ENCODE measurements around the gene FAM89B.
A peak's percentile ranks its signal among the peaks of the same experiment; 100 is the strongest.

Gene FAM89B

GRCh38 chr11:65610404-65610803 is 38.1 kb downstream of the FAM89B start:
- no peak for DNase-seq (ENCODE audit: low spot score)

- DNase-seq (ENCODE audit: low spot score), result no peak
These were observed 38.9 kb downstream of the FAM89B start for GRCh38 chr11:65611028-65611757.

GRCh38 chr11:65611758-65612603 is 39.6 kb downstream of the FAM89B start:
- DNase-seq (ENCODE audit: low spot score), result no peak

- DNase-seq (ENCODE audit: low spot score), result no peak
These were observed 40.4 kb downstream of the FAM89B start for GRCh38 chr11:65612691-65613090.

- no peak for DNase-seq (ENCODE audit: low spot score)
These were observed 41.0 kb downstream of the FAM89B start for GRCh38 chr11:65613091-65613928.

- DNase-seq (ENCODE audit: low spot score), result peak; percentile 99
These were observed 43.1 kb downstream of the FAM89B start, which contains the start of gene PCNX3 for GRCh38 chr11:65615229-65615949. Gene PCNX3 (plus strand): TSS chr11:65615776. CDS start chr11:65616312, 536 bp downstream.

- no peak for DNase-seq (ENCODE audit: low spot score)
These were observed 43.7 kb downstream of the FAM89B start for GRCh38 chr11:65615950-65616574.

- DNase-seq (ENCODE audit: low spot score), result no peak
These were observed 44.2 kb downstream of the FAM89B start for GRCh38 chr11:65616575-65617001.

- no peak for DNase-seq (ENCODE audit: low spot score)
These were observed 45.0 kb downstream of the FAM89B start for GRCh38 chr11:65617136-65617850.

GRCh38 chr11:65617990-65618751 is 45.8 kb downstream of the FAM89B start:
- no peak for DNase-seq (ENCODE audit: low spot score)

- no peak for DNase-seq (ENCODE audit: low spot score)
These were observed 46.4 kb downstream of the FAM89B start for GRCh38 chr11:65618763-65619162.

- DNase-seq (ENCODE audit: low spot score), result no peak
These were observed 47.1 kb downstream of the FAM89B start for GRCh38 chr11:65619281-65619928.

GRCh38 chr11:65620666-65621065 is 48.3 kb downstream of the FAM89B start:
- DNase-seq (ENCODE audit: low spot score), result no peak

- no peak for DNase-seq (ENCODE audit: low spot score)
These were observed 49.1 kb downstream of the FAM89B start for GRCh38 chr11:65621460-65621859.

- no peak for DNase-seq (ENCODE audit: low spot score)
These were observed 49.7 kb downstream of the FAM89B start for GRCh38 chr11:65622011-65622410.

- no peak for DNase-seq (ENCODE audit: low spot score)
These were observed 50.8 kb downstream of the FAM89B start for GRCh38 chr11:65623177-65623576.
